ENCODE measurements around the gene SPRR2B. TPM values are rescaled to one million over a fixed set of nuclear protein-coding genes. Genes with fewer than 3 reads are reported as not detected.
"Not testable (repeated sequence)": the region's sequence is repeated elsewhere in the genome, so short reads cannot be mapped to it uniquely, and the experiment has no call there.

Gene SPRR2B
- total RNA-seq = not detected

DNA sequence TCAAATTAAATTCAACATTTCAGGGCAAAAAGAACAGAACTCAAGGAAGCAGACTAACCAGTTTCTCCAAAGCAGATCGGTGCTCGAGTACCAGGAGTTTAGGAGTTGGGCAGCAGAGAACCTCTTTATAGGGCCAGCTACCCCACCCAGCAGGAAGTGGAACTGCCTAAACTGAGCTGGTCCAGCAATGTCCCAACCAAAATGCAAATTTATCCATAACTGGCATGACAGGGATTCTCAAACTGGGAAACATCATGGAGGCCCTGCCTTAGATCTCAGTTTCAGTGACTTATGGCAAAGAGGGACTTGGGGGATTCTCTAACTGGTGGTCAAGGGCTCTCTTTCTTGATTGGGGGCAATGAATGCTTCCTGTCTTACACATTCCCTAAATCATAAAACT lies at the start of gene SPRR2B:
TSS of gene SPRR2B (minus strand) at position 101 of the 400 bp plus-strand sequence. CDS start 772 bp downstream, outside the sequence.
- no peak for DNase-seq (ENCODE audit: low spot score)

DNA sequence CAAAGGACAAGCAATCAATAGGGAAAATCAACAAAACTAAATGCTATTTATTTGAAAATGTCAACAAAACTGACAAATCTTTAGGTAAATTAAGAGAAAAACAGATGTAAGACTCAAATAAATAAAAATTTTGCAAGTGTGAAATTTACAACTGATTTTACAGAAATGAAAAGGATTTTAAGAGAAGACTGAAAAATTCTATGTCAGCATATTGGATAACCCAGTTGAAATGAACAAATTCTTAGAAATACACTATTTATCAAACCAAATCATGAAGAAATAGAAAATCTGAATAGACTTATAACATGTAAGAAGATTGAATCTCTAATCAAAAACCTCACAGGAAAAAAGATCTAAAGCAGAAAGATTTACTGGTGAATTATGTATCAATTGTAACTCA lies 49.5 kb upstream of the SPRR2B start:
- no peak for DNase-seq (ENCODE audit: low spot score)

GRCh38 chr1:153119491-153119971 lies 48.1 kb upstream of the SPRR2B start:
- DNase-seq (ENCODE audit: low spot score) = no peak

DNA sequence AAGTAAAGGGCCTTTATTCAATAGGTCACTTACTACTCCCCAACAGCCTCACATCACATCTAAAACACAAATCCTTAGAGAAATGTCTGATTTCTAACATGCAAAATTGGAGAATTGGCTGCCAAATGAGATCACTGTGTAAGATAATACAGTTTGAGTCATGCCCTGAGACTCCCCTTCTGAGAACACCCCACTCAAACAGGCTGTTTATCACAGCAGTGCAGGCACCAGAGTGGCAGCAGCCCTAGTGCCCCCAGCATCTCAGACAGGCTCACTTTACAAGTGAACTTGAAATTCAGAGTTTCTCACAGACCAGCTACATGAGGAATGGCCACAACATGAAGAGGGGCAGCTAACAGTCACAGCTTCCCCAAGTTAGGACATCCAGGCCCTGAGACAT lies 43.9 kb upstream of the SPRR2B start:
- DNase-seq (ENCODE audit: low spot score) = not testable (repeated sequence)

GRCh38 chr1:153113416-153113815 lies 42.0 kb upstream of the SPRR2B start, which contains the start of gene SPRR2F:
TSS of gene SPRR2F (minus strand) at chr1:153113516. CDS start at chr1:153112733, 783 bp downstream.
- no peak for DNase-seq (ENCODE audit: low spot score)

DNA sequence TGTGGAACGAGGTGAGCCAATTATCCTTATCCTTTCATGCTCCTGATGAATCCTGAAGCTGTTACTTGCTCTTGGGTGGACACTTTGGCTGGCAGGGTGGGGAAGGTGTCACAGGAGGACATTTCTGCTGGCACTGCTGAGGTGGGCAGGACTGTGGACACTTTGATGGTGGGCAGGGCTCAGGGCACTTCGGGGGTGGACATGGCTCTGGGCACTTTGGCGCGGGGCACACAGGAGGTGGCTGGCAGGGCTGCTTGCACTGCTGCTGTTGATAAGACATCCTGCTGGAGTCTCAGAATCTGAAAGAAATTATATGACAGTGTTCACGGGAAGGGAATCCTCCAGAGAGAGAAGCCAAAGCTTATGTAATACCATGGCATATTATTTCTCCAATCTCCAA lies 41.0 kb upstream of the SPRR2B start:
- DNase-seq (ENCODE audit: low spot score) = not testable (repeated sequence)

- no peak for DNase-seq (ENCODE audit: low spot score)
Measured at GRCh38 chr1:153100245-153100644, 28.8 kb upstream of the SPRR2B start.

- no peak for DNase-seq (ENCODE audit: low spot score)
Measured at GRCh38 chr1:153099461-153100045, 28.1 kb upstream of the SPRR2B start.

- DNase-seq (ENCODE audit: low spot score) = no peak
Measured at GRCh38 chr1:153095764-153096163, 24.4 kb upstream of the SPRR2B start.

DNA sequence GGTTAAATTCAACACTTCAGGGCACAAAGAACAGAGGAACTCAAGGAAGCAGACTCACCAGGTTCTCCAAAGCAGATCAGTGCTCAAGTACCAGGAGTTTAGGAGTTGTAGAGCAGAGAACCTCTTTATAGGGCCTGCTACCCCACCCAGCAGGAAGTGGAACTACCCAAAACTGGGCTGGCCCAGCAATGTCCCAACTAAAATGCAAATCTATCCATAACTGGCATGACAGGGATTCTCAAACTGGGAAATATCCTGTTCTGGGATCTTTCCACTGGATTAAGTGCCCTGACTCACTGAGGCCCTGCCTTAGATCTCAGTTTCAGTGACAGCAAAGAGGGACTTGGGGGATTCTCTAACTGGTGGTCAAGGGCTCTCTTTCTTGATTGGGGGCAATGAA lies 23.0 kb upstream of the SPRR2B start, which contains the start of gene SPRR2E:
TSS of gene SPRR2E (minus strand) at position 101 of the 400 bp plus-strand sequence. CDS start 775 bp downstream, outside the sequence.
- DNase-seq (ENCODE audit: low spot score) = no peak

- DNase-seq (ENCODE audit: low spot score) = no peak
Measured at GRCh38 chr1:153087652-153088051, 16.2 kb upstream of the SPRR2B start.

GRCh38 chr1:153081736-153082135 lies 10.3 kb upstream of the SPRR2B start:
- DNase-seq (ENCODE audit: low spot score) = no peak

DNA sequence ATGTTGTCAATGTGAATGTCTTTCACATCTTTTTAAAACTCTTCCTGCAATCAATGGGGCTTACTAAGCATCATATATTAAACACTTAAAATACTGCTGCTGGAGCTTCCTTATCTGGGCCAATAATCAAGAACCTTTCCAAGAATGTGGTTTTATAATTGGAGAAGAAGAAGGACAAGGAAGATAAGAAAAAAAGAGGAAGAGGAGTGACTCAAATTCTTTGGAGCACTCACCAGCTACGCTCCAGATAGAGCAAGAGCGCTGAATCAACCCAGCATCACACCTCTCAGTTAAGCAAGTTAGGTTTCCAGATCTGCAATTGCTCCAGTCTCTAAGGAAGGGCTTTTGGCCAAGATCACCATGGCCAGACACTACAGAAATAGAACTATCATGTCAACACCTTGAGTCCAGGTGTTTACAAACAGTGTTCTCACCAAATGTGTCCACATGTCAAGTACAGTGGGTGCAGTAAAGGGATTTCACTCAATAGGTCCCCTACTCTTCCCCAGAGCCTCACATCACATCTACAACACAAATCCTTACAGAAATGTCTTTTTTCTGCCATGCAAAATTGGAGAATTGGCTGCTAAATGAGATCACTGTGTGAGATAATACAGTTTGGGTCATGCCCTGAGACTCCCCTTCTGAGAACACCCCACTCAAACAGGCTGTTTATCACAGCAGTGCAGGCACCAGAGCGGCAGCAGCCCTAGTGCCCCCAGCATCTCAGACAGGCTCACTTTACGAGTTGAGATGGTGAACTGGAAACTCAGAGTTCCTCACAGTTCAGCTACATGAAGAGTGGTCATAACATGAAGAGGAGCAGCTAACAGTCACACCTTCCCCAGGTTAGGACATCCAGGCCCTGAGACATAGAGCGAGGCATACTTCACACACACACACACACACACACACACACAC lies 1.7 kb upstream of the SPRR2B start:
- DNase-seq (ENCODE audit: low spot score) = no peak

DNA sequence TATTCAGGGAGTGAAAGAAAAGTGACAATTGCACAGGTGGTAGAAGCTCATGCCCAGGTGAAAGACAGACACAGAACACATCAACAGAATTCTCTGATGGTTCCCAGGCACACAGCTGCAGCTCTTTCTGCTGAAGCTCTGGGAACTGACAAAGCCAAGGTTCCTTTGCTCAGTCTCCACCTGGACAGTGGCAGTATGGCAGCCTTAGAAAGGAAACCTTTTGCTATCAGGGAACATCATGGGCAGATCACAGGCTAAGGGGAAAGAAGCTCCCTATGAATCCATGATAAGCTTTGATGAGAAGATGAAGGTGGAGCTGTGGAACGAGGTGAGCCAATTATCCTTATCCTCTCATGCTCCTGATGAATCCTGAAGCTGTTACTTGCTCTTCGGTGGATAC lies 1.2 kb downstream of the SPRR2B start:
- no peak for DNase-seq (ENCODE audit: low spot score)

DNA sequence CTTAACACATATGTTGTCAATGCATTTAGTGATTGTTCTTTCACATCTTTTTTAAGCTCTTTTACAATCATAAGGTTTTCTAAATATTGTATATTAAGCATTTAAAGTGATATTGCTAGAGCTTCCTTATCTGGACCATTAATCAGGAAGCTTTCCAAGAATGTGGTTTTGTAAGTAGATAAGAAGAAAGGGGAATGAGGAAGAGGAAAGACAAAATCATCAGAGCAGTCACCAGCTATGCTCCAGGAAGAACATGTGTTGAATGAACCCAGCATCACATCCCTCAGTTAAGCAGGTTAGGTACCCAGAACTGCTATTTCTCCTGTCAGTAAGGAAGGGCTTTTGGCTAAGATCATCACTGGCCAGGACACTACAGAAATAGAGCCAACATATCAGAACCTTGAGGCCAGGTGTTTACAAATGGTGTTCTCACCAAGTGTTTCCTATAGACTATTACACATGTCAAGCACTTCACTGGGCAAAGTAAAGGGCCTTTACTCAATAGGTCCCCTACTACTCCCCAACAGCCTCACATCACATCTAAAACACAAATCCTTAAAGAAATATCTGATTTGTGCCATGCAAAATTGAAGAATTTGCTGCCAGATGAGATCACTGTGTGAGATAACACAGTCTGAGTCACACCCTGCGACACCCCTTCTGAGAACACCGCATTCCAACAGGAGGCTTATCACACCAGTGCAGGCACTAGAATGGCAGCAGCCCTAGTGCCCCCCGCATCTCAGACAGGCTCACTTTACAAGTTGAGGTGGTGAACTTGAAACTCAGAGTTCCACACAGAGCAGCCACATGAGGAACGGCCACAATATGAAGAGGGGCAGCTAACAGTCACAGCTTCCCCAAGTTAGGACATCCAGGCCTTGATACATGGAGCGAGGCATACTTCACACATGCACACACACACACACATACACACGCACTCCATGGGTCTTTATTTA lies 12.3 kb downstream of the SPRR2B start:
- DNase-seq (ENCODE audit: low spot score) = no peak

GRCh38 chr1:153058154-153058553 lies 13.3 kb downstream of the SPRR2B start:
- no peak for DNase-seq (ENCODE audit: low spot score)

DNA sequence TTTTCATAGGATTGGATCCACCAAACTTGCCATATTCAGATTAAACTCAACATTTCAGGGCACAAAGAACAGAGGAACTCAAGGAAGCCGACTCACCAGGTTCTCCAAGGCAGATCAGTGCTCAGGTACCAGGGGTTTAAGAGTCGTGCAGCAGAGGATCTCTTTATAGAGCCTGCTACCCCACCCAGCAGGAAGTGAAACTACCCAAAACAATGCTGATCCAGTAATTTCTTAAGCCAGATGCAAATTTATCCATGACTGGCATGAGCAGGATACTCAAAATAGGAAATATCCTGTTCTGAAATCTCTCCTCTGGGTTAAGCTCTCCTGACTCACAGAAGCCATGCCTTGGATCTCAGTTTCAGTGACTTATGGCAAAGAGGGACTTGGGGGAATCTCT lies 14.0 kb downstream of the SPRR2B start, which contains the start of gene SPRR2A:
TSS of gene SPRR2A (minus strand) at position 138 of the 400 bp plus-strand sequence. CDS start 777 bp downstream, outside the sequence.
- no peak for DNase-seq (ENCODE audit: low spot score)

DNA sequence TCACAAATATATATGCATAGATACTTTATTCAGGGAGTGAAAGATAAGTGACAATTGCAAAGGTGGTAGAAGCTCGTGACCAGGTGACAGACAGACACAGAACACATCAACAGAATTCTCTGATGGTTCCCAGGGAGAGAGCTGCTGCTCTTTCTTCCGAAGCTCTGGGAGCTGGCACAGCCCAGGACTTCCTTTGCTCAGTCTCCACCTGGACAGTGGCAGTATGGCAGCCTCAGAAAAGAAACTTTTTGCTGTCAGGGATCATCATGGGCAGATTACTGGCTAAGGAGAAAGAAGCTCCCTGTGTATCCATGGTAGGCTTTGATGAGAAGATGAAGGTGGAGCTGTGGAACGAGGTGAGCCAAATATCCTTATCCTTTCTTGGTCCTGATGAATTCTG lies 15.3 kb downstream of the SPRR2B start:
- not testable (repeated sequence) for DNase-seq (ENCODE audit: low spot score)

- no peak for DNase-seq (ENCODE audit: low spot score)
Measured at GRCh38 chr1:153049211-153049610, 22.2 kb downstream of the SPRR2B start.

DNA sequence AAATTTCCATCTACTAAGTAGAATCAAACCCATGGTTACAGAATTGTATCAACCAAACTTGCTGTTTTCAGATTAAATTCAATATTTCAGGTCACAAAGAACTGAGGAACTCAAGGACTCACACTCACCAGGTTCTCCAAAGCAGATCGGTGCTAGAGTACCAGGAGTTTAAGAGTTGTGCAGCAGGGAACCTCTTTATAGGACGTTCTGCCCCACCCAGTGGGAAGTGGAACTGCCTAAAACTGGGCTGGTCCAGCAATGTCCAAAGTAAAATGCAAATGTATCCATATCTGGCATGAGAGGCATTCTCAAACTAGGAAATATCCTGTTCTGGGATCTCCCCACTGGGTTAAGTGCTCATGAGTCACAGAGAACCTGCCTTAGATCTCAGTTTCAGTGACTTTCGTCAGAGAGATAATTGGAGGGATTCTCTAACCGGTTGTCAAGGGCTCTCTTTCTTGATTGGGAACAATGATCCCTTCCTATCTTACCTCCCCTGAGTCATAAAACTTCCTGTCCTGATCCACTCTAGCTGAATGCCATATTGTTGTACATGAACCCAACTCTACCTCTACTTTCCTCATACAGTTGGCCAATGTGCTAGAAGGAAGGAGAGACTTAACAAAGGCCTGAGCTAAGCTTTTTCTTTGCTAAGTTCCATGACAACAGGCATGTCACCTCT lies 30.3 kb downstream of the SPRR2B start, which contains the start of gene SPRR2D:
TSS of gene SPRR2D (minus strand) at position 171 of the 682 bp plus-strand sequence. CDS start 774 bp downstream, outside the sequence.
- DNase-seq (ENCODE audit: low spot score) = no peak

DNA sequence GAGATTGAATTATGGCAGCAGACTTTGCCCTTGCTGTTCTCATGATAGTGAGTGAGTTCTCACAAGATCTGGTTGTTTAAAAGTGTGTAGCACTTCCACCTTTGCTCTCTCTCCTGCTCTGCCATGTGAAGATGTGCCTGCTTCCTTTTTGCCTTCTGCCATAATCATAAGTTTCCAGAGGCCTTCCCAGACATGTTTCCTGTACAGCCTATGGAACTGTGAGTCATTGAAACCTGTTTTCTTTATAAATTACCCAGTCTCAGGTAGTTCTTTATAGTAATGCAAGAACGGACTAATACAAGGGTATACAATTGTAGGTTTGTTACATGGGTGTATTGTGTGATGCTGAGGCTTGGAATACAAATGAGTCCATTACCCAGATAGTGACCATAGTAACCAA lies 36.2 kb downstream of the SPRR2B start:
- DNase-seq (ENCODE audit: low spot score) = no peak
